Suprapubic skin (tissue), 4 donors: ENCODE results near the gene NRF1. TPM values are rescaled to one million over a fixed set of nuclear protein-coding genes. Genes with fewer than 3 reads are reported as not detected.

Experiments
- DNase-seq, 2 donors: peaks; one replicate each; pipeline ENCODE4 v3.0.0-alpha.2; 2019; ENCODE audit warnings: low spot score in 2 of 2
- H3K27ac ChIP-seq: fragments of 200-600 bp; sonication (generic); one replicate; pipeline ENCODE4 v1.5.1; 2019
- H3K27me3 ChIP-seq: fragments of 200-600 bp; sonication (generic); one replicate; pipeline ENCODE4 v1.5.1; 2019
- H3K36me3 ChIP-seq: fragments of 200-600 bp; sonication (generic); one replicate; pipeline ENCODE4 v1.5.1; 2019
- H3K4me1 ChIP-seq: fragments of 200-600 bp; sonication (generic); one replicate; pipeline ENCODE4 v1.5.1; 2019
- H3K4me3 ChIP-seq: fragments of 200-600 bp; sonication (generic); one replicate; pipeline ENCODE4 v1.5.1; 2019; ENCODE audit warnings: mild to moderate bottlenecking
- H3K9me3 ChIP-seq: fragments of 200-600 bp; sonication (generic); one replicate; pipeline ENCODE4 v1.5.1; 2019
- EP300 ChIP-seq: sonication (generic); formaldehyde crosslinking; IDR thresholded peaks from one replicate; pipeline ENCODE4 v1.6.1; 2017; ENCODE audit warnings: antibody characterized with exemption
- POLR2A ChIP-seq, 2 donors: fragments of 450-650 bp; IDR thresholded peaks; one replicate each; pipeline ENCODE4 v1.6.1; 2017; ENCODE audit warnings: antibody characterized with exemption in 2 of 2, mild to moderate bottlenecking in 2 of 2, moderate library complexity in 2 of 2
- POLR2AphosphoS5 ChIP-seq, 3 donors: sonication (generic); formaldehyde crosslinking; IDR thresholded peaks; one replicate each; pipeline ENCODE4 v1.6.1; 2017; ENCODE audit warnings: antibody characterized with exemption in 3 of 3
- WGBS: methylation state at CpG from one replicate; pipeline ENCODE4 v1.1.5; 2018; 5-methylcytosine and 5-hydroxymethylcytosine counted together
- total RNA-seq, 4 donors: library from RNA; depleted of rRNA; stranded (reverse); fragments of >200 nt; gene quantifications; one replicate each; pipeline ENCODE4 v1.1.0, GENCODE V29; 2016
- TF ChIP-seq, protein P1 (sequence below), 2 donors: fragments of 200-600 bp in 1 of 2; fragments of 450-650 bp in 1 of 2; sonication (generic) in 1 of 2; IDR thresholded peaks; one replicate each; pipeline ENCODE4 v1.5.1; 2016 to 2019; ENCODE audit warnings: antibody characterized with exemption in 2 of 2, mild to moderate bottlenecking in 1 of 2, moderate library complexity in 1 of 2

Gene NRF1
- total RNA-seq, 4 donors from 2014 or later, result 11.7 to 33.2 (median 15.5) TPM

DNA sequence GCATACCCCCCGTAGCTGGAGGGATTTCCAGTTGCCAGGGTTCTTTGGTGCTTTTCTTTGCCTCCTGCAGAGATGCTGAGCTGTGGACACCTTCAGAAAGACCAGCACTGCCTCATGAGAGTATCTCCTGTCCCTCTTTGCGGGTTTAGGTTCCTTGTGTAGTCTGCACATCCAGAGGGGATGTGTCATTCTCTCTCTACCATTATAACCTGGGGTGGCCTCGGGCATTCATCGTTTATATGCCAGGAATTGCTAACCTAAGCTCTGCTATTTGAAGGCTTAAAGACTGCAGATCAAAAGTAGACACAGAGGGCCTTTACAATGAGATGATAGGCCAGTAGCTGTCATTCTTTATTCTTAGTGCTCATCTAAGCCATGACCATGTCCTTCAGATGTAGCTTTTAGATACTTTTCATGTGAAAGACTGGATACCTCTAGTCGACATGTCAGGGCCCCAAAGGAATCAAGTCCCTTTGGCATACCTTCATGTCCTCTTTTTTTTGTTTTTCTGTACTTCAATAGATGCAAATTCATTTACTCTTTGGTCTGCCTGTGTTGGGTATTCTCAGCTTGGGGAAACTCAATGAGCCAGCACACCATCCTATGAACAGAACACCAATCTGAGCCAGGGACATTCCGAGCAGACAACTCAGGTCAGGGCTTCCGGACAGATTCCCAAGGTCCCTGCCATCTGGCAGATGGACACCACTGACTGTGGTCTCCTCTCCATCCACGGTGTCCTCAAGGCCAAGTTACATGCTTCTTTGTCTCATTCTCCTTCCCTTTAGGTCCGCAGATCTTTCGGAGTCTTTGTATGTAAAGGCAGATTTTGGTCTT lies 129.3 kb downstream of the NRF1 start:
- WGBS, result 93% methylated on average over 10 of the region's 10 CpGs
- Histone ChIP-seq H3K4me3 (no peak overlapping the region), H3K27ac (no peak overlapping the region), H3K36me3 (peaks cover 66% of the 10 kb centered on the region), H3K4me1 (no peaks in the 10 kb centered on the region), H3K27me3 (no peaks in the 10 kb centered on the region), H3K9me3 (no peaks in the 10 kb centered on the region)
- TF ChIP-seq POLR2AphosphoS5 (IDR thresholded peaks at IDR 0.05) (no peak), POLR2A (IDR thresholded peaks at IDR 0.05) (no peak), EP300 (no peak)
- TF ChIP-seq, protein P1, sequence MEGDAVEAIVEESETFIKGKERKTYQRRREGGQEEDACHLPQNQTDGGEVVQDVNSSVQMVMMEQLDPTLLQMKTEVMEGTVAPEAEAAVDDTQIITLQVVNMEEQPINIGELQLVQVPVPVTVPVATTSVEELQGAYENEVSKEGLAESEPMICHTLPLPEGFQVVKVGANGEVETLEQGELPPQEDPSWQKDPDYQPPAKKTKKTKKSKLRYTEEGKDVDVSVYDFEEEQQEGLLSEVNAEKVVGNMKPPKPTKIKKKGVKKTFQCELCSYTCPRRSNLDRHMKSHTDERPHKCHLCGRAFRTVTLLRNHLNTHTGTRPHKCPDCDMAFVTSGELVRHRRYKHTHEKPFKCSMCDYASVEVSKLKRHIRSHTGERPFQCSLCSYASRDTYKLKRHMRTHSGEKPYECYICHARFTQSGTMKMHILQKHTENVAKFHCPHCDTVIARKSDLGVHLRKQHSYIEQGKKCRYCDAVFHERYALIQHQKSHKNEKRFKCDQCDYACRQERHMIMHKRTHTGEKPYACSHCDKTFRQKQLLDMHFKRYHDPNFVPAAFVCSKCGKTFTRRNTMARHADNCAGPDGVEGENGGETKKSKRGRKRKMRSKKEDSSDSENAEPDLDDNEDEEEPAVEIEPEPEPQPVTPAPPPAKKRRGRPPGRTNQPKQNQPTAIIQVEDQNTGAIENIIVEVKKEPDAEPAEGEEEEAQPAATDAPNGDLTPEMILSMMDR (IDR thresholded peaks at IDR 0.05), result no peak
- no peak for DNase-seq

DNA sequence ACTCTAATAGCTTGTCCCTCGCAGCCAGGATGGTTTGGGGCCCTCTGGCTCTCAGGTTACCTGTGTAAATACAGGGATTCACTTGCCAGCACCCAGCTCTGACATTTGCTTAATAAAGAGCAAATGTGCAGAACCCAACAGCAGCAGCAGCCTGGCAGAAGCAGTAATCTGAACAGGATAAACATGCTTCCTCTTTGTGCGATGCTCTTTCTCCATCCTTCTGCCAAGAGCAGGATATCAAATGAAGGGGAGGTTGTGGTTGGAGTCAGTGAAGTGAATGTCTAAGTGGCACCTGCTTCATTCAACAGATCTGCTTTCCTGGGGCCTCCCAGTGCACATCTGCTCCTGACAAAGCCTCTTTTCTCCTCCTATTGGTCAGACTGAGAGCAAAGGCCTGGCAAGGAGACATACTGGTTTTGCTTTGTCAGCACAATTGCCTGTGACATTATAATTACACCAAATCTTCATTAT lies 130.3 kb downstream of the NRF1 start:
- Histone ChIP-seq H3K9me3 (no peaks in the 10 kb centered on the region), H3K27me3 (no peaks in the 10 kb centered on the region), H3K36me3 (peaks cover 70% of the 10 kb centered on the region), H3K4me3 (no peak overlapping the region), H3K27ac (no peak overlapping the region), H3K4me1 (no peaks in the 10 kb centered on the region)
- 44% methylated on average over 2 of the region's 2 CpGs for WGBS
- no peak for DNase-seq
- TF ChIP-seq POLR2AphosphoS5 (IDR thresholded peaks at IDR 0.05) (no peak), POLR2A (IDR thresholded peaks at IDR 0.05) (no peak), EP300 (no peak)
- TF ChIP-seq, protein P1 (IDR thresholded peaks at IDR 0.05), result no peak

DNA sequence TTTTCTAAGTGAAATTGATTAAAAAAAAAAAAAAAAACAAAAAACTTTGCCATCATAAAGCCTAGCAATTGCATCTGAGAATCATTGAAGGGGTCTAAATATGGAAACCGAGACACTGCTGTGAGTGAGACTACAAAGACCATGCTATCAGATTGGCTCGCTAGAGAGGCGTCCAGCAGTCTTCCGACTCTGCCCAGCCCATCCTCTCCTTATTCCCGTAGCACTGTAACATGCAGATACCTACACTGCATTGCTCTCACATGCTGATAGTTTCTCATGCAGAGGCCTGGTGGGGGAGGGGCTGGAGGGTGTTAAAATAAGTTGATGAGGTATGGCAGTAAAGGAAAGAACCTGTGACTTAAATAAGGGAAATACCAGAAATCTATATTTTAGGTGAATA lies 130.7 kb downstream of the NRF1 start:
- 94% methylated on average over 5 of the region's 5 CpGs for WGBS
- Histone ChIP-seq H3K9me3 (no peaks in the 10 kb centered on the region), H3K27ac (no peak overlapping the region), H3K4me1 (no peaks in the 10 kb centered on the region), H3K36me3 (peaks cover 72% of the 10 kb centered on the region), H3K27me3 (no peaks in the 10 kb centered on the region), H3K4me3 (no peak overlapping the region)
- no peak for TF ChIP-seq POLR2AphosphoS5 (IDR thresholded peaks at IDR 0.05)
- TF ChIP-seq, protein P1 (IDR thresholded peaks at IDR 0.05), result no peak
- TF ChIP-seq POLR2A (IDR thresholded peaks at IDR 0.05), result no peak
- TF ChIP-seq EP300, result no peak
- no peak for DNase-seq

DNA sequence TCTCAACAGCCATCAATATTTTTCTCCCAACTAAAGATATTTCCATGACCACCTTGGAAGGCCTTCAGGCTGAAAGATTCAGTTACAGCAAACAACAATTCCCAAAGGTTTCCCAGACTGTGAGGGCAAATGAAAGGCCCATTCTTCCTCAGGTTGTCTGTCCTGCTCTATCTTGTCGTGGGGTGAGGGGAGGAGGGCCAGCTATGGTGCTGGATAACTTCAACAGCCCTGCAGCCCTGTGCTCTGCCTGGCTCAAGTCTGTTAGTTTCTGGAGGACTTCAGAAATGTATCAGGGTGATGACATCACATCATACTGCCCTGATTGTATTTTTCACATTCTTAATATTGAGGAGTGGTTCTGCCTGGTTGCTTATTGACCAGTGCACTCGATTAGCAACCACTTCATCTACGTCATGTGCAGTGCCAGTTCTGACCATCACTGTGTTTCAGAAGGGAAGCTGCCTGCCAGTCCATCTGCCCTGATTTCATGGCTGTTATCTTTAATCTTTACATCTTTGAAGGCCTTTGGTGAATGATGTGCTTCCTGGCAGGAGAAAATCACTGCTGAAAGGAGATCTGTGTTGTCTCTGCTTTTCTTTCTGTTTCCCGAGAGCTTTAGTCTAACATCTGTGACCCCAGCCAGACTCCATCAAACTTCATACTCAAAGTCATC lies 135.5 kb downstream of the NRF1 start:
- no peak for TF ChIP-seq EP300
- TF ChIP-seq POLR2A (IDR thresholded peaks at IDR 0.05), result no peak
- TF ChIP-seq, protein P1 (IDR thresholded peaks at IDR 0.05), result no peak
- TF ChIP-seq POLR2AphosphoS5 (IDR thresholded peaks at IDR 0.05), result no peak
- Histone ChIP-seq H3K4me1 (no peaks in the 10 kb centered on the region), H3K36me3 (peaks cover 43% of the 10 kb centered on the region), H3K4me3 (no peak overlapping the region), H3K9me3 (no peaks in the 10 kb centered on the region), H3K27me3 (no peaks in the 10 kb centered on the region), H3K27ac (no peak overlapping the region)
- DNase-seq, result no peak
- 77% methylated on average over 4 of the region's 4 CpGs for WGBS
